Thyroid gland (tissue), 4 donors: ENCODE results near the gene RANBP9. TPM values are rescaled to one million over a fixed set of nuclear protein-coding genes. Genes with fewer than 3 reads are reported as not detected.

ENCODE experiments used
- DNase-seq, 2 donors: peaks; one replicate each; pipeline ENCODE4 v3.0.0-alpha.2; 2019
- H3K27ac ChIP-seq, 3 donors: fragments of 200-600 bp; sonication (generic); 1 replicate in 2 of 3; 2 replicates in 1 of 3; pipeline ENCODE4 v1.5.1; 2016 to 2019; ENCODE audit warnings: mild to moderate bottlenecking in 1 of 3, moderate library complexity in 1 of 3
- H3K27me3 ChIP-seq: fragments of 200-600 bp; sonication (generic); one replicate; pipeline ENCODE4 v1.5.1; 2019
- H3K36me3 ChIP-seq, 2 donors: fragments of 200-600 bp; sonication (generic); one replicate each; pipeline ENCODE4 v1.5.1; 2016 to 2019
- H3K4me1 ChIP-seq, 2 donors: fragments of 200-600 bp; sonication (generic); one replicate each; pipeline ENCODE4 v1.5.1; 2017 to 2019
- H3K4me3 ChIP-seq, 3 donors: fragments of 200-600 bp; sonication (generic); replicated peaks in 1 of 3; 1 replicate in 2 of 3; 2 replicates in 1 of 3; pipeline ENCODE4 v1.5.1; 2016; ENCODE audit warnings: mild to moderate bottlenecking in 1 of 3
- H3K9me3 ChIP-seq: fragments of 200-600 bp; sonication (generic); one replicate; pipeline ENCODE4 v1.5.1; 2017
- CTCF ChIP-seq, 6 experiments: fragments of 200-600 bp in 3 of 6; fragments of 450-650 bp in 3 of 6; sonication (generic) in 3 of 6; IDR thresholded peaks; one replicate each; pipeline ENCODE4 v1.5.1; 2016 to 2019; ENCODE audit warnings: antibody characterized with exemption in 6 of 6, mild to moderate bottlenecking in 2 of 6, inconsistent platforms in 1 of 6, moderate library complexity in 1 of 6
- POLR2A ChIP-seq, 2 donors: fragments of 450-650 bp; IDR thresholded peaks; one replicate each; pipeline ENCODE4 v1.6.1; 2017; ENCODE audit warnings: antibody characterized with exemption in 2 of 2, mild to moderate bottlenecking in 2 of 2, moderate library complexity in 1 of 2
- WGBS, 2 donors: methylation state at CpG; one replicate each; pipeline ENCODE4 v1.1.5; 2017; 5-methylcytosine and 5-hydroxymethylcytosine counted together
- intact Hi-C: fragments of 100-400 bp; cut with DNase I; formaldehyde crosslinking; loops from one replicate; pipeline ENCODE4 v1.15.1; 2023
- total RNA-seq, 4 donors: library from RNA; depleted of rRNA; stranded (reverse); fragments of >200 nt; gene quantifications; one replicate each; pipeline ENCODE4 v1.2.3, GENCODE V29; 2016

Gene RANBP9
- total RNA-seq, 4 donors from 2014 or later = 26.8 to 42.6 (median 32.4) TPM

DNA sequence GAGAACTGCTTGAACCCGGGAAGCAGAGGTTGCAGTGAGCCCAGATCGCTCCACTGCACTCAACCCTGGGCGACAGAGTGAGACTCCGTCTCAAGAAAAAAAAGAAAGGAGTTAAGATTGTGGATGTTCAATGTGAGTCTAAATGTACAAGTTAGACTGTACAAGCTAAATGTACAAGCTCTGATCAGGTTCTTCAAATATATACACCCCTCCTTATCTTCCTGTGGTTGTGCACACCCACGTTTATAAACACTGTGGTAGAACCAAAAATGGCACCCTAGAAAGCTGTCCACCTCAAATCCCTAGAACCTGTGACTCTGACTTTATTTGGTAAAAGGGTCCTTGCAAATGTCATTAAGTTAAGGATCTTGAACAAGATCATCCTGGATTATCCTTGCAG is 11.2 kb upstream of the RANBP9 start:
- 79 to 83% methylated on average over 5 of the region's 5 CpGs for WGBS, 2 donors
- Histone ChIP-seq H3K4me1 (peaks cover 0 to 4% of the 10 kb centered on the region in 2 donors), H3K27me3 (no peaks in the 10 kb centered on the region), H3K9me3 (no peaks in the 10 kb centered on the region), H3K27ac (no peak overlapping the region), H3K36me3 (no peaks in the 10 kb centered on the region), H3K4me3 (no peak overlapping the region)
- intact Hi-C loops = no loop called here
- DNase-seq = no peak
- TF ChIP-seq CTCF (IDR thresholded peaks at IDR 0.05) (no peak), POLR2A (IDR thresholded peaks at IDR 0.05) (no peak)

GRCh38 chr6:13718123-13718458 is 6.5 kb upstream of the RANBP9 start:
- Histone ChIP-seq H3K27ac (no peak overlapping the region), H3K4me1 (no peaks in the 10 kb centered on the region), H3K36me3 (no peaks in the 10 kb centered on the region), H3K9me3 (no peaks in the 10 kb centered on the region), H3K27me3 (no peaks in the 10 kb centered on the region), H3K4me3 (no peak overlapping the region)
- no peak for TF ChIP-seq POLR2A (IDR thresholded peaks at IDR 0.05)
- TF ChIP-seq CTCF (IDR thresholded peaks at IDR 0.05) = no peak
- DNase-seq = no peak
- 86 to 92% methylated on average over 4 to 5 of the region's 5 CpGs for WGBS, 2 donors
- intact Hi-C loops = no loop called here

DNA sequence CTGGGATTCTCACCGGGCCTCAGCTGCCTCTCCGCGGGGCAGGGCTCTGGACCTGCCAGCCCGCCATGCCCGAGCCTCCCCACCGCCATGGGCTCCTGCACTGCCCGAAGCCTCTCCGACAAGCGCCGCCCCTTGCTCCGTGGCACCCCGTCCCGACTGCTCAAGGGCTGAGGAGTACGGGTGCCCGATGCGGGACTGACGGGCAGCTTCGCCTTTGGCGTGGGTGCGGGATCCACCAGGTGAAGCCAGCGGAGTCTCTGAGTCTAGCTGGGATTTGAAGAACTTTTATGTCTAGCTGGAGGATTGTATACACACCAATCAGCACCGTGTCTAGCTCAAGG is 5.3 kb upstream of the RANBP9 start:
- no peak overlapping the region for H3K4me3 ChIP-seq
- no peaks in the 10 kb centered on the region for H3K36me3 ChIP-seq
- no peak for TF ChIP-seq POLR2A (IDR thresholded peaks at IDR 0.05)
- TF ChIP-seq CTCF (IDR thresholded peaks at IDR 0.05) = no peak
- H3K27ac ChIP-seq = no peak overlapping the region
- H3K27me3 ChIP-seq = no peaks in the 10 kb centered on the region
- no peak for DNase-seq
- no peaks in the 10 kb centered on the region for H3K9me3 ChIP-seq
- intact Hi-C loops = no loop called here
- 91 to 93% methylated on average over 13 to 16 of the region's 22 CpGs for WGBS, 2 donors
- H3K4me1 ChIP-seq = peaks cover 0 to 4% of the 10 kb centered on the region in 2 donors

- no peak overlapping the region for H3K27ac ChIP-seq
- no peak for TF ChIP-seq CTCF (IDR thresholded peaks at IDR 0.05)
- no peak for TF ChIP-seq POLR2A (IDR thresholded peaks at IDR 0.05)
- peaks cover 0 to 4% of the 10 kb centered on the region in 2 donors for H3K4me1 ChIP-seq
- H3K4me3 ChIP-seq = no peak overlapping the region
- WGBS, 2 donors = 89 to 94% methylated on average over 8 to 33 of the region's 39 CpGs
- intact Hi-C loops = no loop called here
- no peak for DNase-seq
- no peaks in the 10 kb centered on the region for H3K36me3 ChIP-seq
- H3K9me3 ChIP-seq = no peaks in the 10 kb centered on the region
- H3K27me3 ChIP-seq = no peaks in the 10 kb centered on the region
Observed at GRCh38 chr6:13716225-13716954, 4.8 kb upstream of the RANBP9 start.

GRCh38 chr6:13715444-13715883 is 3.8 kb upstream of the RANBP9 start:
- DNase-seq = no peak
- no peak for TF ChIP-seq CTCF (IDR thresholded peaks at IDR 0.05)
- TF ChIP-seq POLR2A (IDR thresholded peaks at IDR 0.05) = no peak
- Histone ChIP-seq H3K27me3 (no peaks in the 10 kb centered on the region), H3K9me3 (no peaks in the 10 kb centered on the region), H3K4me1 (peaks cover 0 to 4% of the 10 kb centered on the region in 2 donors), H3K27ac (no peak overlapping the region), H3K4me3 (no peak overlapping the region), H3K36me3 (no peaks in the 10 kb centered on the region)
- WGBS, 2 donors = 67 to 93% methylated on average over 3 of the region's 3 CpGs
- intact Hi-C loops = no loop called here
